ENCODE results near the gene ERBB2. TPM values are rescaled to one million over a fixed set of nuclear protein-coding genes. Genes with fewer than 3 reads are reported as not detected.

Gene ERBB2
- total RNA-seq, 1 experiment from 2014 or later, result 4,830 TPM

- TF ChIP-seq CTCF (IDR thresholded peaks at IDR 0.05; ENCODE audit: unreplicated experiment), result no peak
- H3K36me3 Mint-ChIP-seq (ENCODE audit: insufficient read depth, unreplicated experiment), result peaks cover 57% of the 10 kb centered on the region
- peaks cover 37% of the 10 kb centered on the region for H3K27me3 Mint-ChIP-seq (ENCODE audit: unreplicated experiment)
These were observed 55.9 kb downstream of the ERBB2 start for GRCh38 chr17:39755554-39756379.

GRCh38 chr17:39756380-39757079 is 56.7 kb downstream of the ERBB2 start:
- BruUV-seq (replicated peaks), result no TSS peak

More at GRCh38 chr17:39755554-39756379, 55.9 kb downstream of the ERBB2 start:
- intact Hi-C loops (cut with micrococcal nuclease; ENCODE audit: unreplicated experiment), result no loop called here
- CTCF ChIA-PET, result interaction anchor here (0.6 to 161.2 kb wide), 40 partner anchors 28 to 464 kb away, joined by 3 to 42089 read pairs (median 24); partner anchors contain the start of genes ERBB2, GRB7, GSDMA and GSDMB
- Mint-ChIP-seq H3K4me3 (ENCODE audit: low read depth, unreplicated experiment) (peak overlapping the region; percentile 63), H3K4me1 (ENCODE audit: low read depth, unreplicated experiment) (peaks cover 46% of the 10 kb centered on the region), H3K9me3 (ENCODE audit: low read depth, unreplicated experiment) (no peaks in the 10 kb centered on the region), H3K27ac (ENCODE audit: unreplicated experiment) (peak overlapping the region; percentile 12)
- BruUV-seq (replicated peaks), result no TSS peak
- peak; percentile 94 for DNase-seq

GRCh38 chr17:39757176-39757662 is 57.4 kb downstream of the ERBB2 start:
- H3K27ac Mint-ChIP-seq (ENCODE audit: unreplicated experiment), result no peak overlapping the region
- intact Hi-C loops (cut with micrococcal nuclease; ENCODE audit: unreplicated experiment), result no loop called here
- no peak for DNase-seq
- H3K9me3 Mint-ChIP-seq (ENCODE audit: low read depth, unreplicated experiment), result no peaks in the 10 kb centered on the region
- peaks cover 43% of the 10 kb centered on the region for H3K36me3 Mint-ChIP-seq (ENCODE audit: insufficient read depth, unreplicated experiment)
- no peak overlapping the region for H3K4me3 Mint-ChIP-seq (ENCODE audit: low read depth, unreplicated experiment)
- H3K27me3 Mint-ChIP-seq (ENCODE audit: unreplicated experiment), result peaks cover 37% of the 10 kb centered on the region
- H3K4me1 Mint-ChIP-seq (ENCODE audit: low read depth, unreplicated experiment), result peaks cover 31% of the 10 kb centered on the region
- CTCF ChIA-PET, result interaction anchor here (0.6 to 161.2 kb wide), 28 partner anchors 30 to 474 kb away, joined by 3 to 42089 read pairs (median 78); partner anchors contain the start of genes ERBB2, GRB7, GSDMA and IKZF3
- no peak for TF ChIP-seq CTCF (IDR thresholded peaks at IDR 0.05; ENCODE audit: unreplicated experiment)
- BruUV-seq (replicated peaks), result no TSS peak

More at GRCh38 chr17:39756380-39757079, 56.7 kb downstream of the ERBB2 start:
- Mint-ChIP-seq H3K36me3 (ENCODE audit: insufficient read depth, unreplicated experiment) (peaks cover 50% of the 10 kb centered on the region), H3K4me3 (ENCODE audit: low read depth, unreplicated experiment) (peak overlapping the region; percentile 63), H3K27ac (ENCODE audit: unreplicated experiment) (peak overlapping the region; percentile 1), H3K9me3 (ENCODE audit: low read depth, unreplicated experiment) (no peaks in the 10 kb centered on the region), H3K27me3 (ENCODE audit: unreplicated experiment) (peaks cover 37% of the 10 kb centered on the region), H3K4me1 (ENCODE audit: low read depth, unreplicated experiment) (peaks cover 38% of the 10 kb centered on the region)
- CTCF ChIA-PET, result interaction anchor here (0.6 to 161.2 kb wide), 31 partner anchors 29 to 475 kb away, joined by 3 to 42089 read pairs (median 54); partner anchors contain the start of genes ERBB2, GRB7, GSDMA and IKZF3
- TF ChIP-seq CTCF (IDR thresholded peaks at IDR 0.05; ENCODE audit: unreplicated experiment), result no peak
- intact Hi-C loops (cut with micrococcal nuclease; ENCODE audit: unreplicated experiment), result no loop called here
- no peak for DNase-seq

All from Calu3 (cell line).